GM12865 (cell line): ENCODE data around the gene NPY5R.

ENCODE experiments used
- DNase-seq: peaks from one replicate; pipeline ENCODE4 v3.0.0; 2010; ENCODE audit warnings: low read depth
- H3K4me3 ChIP-seq: 2 replicates; pipeline ENCODE4 v1.5.1; 2011; ENCODE audit warnings: mild to moderate bottlenecking, low read depth, low read length, control low read depth
- TF ChIP-seq, protein P1 (sequence below): IDR thresholded peaks from 2 replicates; pipeline ENCODE4 v1.5.1; 2011; ENCODE audit warnings: low read length, control low read depth, low read depth, inconsistent platforms; ENCODE audit not compliant: insufficient read depth; ENCODE audit errors: missing control alignments

Gene NPY5R

DNA sequence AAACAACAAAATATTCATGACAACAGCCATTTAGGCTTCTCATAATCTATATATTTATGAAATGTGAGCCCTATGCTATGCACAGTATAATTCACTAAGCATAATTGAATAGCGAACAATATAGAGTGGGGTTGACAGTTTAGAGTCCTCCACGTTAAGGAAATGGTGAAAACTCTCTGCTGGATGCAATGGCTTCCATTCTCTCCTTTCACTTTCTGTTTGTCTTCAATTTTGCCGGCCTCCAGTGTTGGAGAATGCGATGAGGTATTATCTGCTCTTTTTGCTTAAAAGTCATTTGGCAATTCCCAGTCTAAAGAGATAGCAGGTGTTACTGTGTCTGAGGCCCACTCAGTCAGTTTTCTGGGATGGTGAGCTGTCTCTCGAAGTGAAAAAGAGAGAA is 52.1 kb downstream of the NPY5R start:
- TF ChIP-seq, protein P1, sequence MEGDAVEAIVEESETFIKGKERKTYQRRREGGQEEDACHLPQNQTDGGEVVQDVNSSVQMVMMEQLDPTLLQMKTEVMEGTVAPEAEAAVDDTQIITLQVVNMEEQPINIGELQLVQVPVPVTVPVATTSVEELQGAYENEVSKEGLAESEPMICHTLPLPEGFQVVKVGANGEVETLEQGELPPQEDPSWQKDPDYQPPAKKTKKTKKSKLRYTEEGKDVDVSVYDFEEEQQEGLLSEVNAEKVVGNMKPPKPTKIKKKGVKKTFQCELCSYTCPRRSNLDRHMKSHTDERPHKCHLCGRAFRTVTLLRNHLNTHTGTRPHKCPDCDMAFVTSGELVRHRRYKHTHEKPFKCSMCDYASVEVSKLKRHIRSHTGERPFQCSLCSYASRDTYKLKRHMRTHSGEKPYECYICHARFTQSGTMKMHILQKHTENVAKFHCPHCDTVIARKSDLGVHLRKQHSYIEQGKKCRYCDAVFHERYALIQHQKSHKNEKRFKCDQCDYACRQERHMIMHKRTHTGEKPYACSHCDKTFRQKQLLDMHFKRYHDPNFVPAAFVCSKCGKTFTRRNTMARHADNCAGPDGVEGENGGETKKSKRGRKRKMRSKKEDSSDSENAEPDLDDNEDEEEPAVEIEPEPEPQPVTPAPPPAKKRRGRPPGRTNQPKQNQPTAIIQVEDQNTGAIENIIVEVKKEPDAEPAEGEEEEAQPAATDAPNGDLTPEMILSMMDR: no peak
- no peak overlapping the region for H3K4me3 ChIP-seq
- no peak for DNase-seq

DNA sequence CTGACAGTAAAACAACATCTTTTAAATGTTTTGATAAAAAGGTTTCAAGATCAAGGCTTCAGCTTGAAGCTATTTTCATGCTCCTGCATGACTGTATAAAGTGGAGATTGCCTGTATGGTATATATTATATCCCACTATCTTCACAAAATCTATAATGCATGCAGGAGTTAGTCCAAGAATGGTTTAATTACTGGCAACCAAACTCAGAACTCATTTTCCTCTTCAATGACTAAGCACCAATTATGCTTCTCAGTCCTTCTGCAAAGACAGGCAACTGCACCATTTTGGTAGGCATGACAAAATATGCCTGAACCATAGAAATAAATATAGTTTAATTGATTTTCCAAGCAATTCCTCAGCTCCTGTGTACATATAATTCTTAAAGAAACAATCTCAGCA is 54.5 kb downstream of the NPY5R start:
- no peak for DNase-seq
- no peak overlapping the region for H3K4me3 ChIP-seq
- TF ChIP-seq, protein P1: no peak

DNA sequence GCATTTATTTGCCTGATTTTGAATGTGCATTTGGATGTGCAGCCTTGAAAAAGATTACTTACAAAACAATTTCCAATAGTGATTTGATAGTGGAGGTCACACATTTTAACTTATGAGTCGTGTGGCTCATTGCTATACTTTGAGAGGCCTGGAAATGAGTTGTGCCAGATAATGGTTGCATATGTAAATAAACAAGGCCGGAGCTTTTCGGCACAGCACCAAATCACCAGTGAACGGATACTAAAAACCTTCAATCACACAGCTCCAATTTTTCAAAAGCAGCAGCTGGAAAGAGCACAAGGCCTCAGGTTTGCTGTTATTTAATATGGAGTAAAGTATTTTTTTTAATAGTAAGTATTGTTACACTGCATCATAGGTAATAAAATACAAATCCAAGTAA is 57.2 kb downstream of the NPY5R start:
- H3K4me3 ChIP-seq: no peak overlapping the region
- TF ChIP-seq, protein P1: no peak
- DNase-seq: no peak
